Thyroid gland (tissue), 4 donors: ENCODE measurements around the gene HACL1. TPM values are rescaled to one million over a fixed set of nuclear protein-coding genes. Genes with fewer than 3 reads are reported as not detected.

Experiments
- DNase-seq, 2 donors: peaks; one replicate each; pipeline ENCODE4 v3.0.0-alpha.2; 2019
- H3K27ac ChIP-seq, 3 donors: fragments of 200-600 bp; sonication (generic); 1 replicate in 2 of 3; 2 replicates in 1 of 3; pipeline ENCODE4 v1.5.1; 2016 to 2019; ENCODE audit warnings: mild to moderate bottlenecking in 1 of 3, moderate library complexity in 1 of 3
- H3K27me3 ChIP-seq: fragments of 200-600 bp; sonication (generic); one replicate; pipeline ENCODE4 v1.5.1; 2019
- H3K36me3 ChIP-seq, 2 donors: fragments of 200-600 bp; sonication (generic); one replicate each; pipeline ENCODE4 v1.5.1; 2016 to 2019
- H3K4me1 ChIP-seq, 2 donors: fragments of 200-600 bp; sonication (generic); one replicate each; pipeline ENCODE4 v1.5.1; 2017 to 2019
- H3K4me3 ChIP-seq, 3 donors: fragments of 200-600 bp; sonication (generic); replicated peaks in 1 of 3; 1 replicate in 2 of 3; 2 replicates in 1 of 3; pipeline ENCODE4 v1.5.1; 2016; ENCODE audit warnings: mild to moderate bottlenecking in 1 of 3
- H3K9me3 ChIP-seq: fragments of 200-600 bp; sonication (generic); one replicate; pipeline ENCODE4 v1.5.1; 2017
- CTCF ChIP-seq, 6 experiments: fragments of 200-600 bp in 3 of 6; fragments of 450-650 bp in 3 of 6; sonication (generic) in 3 of 6; IDR thresholded peaks; one replicate each; pipeline ENCODE4 v1.5.1; 2016 to 2019; ENCODE audit warnings: antibody characterized with exemption in 6 of 6, mild to moderate bottlenecking in 2 of 6, inconsistent platforms in 1 of 6, moderate library complexity in 1 of 6
- POLR2A ChIP-seq, 2 donors: fragments of 450-650 bp; IDR thresholded peaks; one replicate each; pipeline ENCODE4 v1.6.1; 2017; ENCODE audit warnings: antibody characterized with exemption in 2 of 2, mild to moderate bottlenecking in 2 of 2, moderate library complexity in 1 of 2
- WGBS, 2 donors: methylation state at CpG; one replicate each; pipeline ENCODE4 v1.1.5; 2017; 5-methylcytosine and 5-hydroxymethylcytosine counted together
- intact Hi-C: fragments of 100-400 bp; cut with DNase I; formaldehyde crosslinking; loops from one replicate; pipeline ENCODE4 v1.15.1; 2023
- total RNA-seq, 4 donors: library from RNA; depleted of rRNA; stranded (reverse); fragments of >200 nt; gene quantifications; one replicate each; pipeline ENCODE4 v1.2.3, GENCODE V29; 2016

Gene HACL1
- total RNA-seq, 4 donors from 2014 or later, result 24.2 to 45.0 (median 37.7) TPM

- H3K4me1 ChIP-seq, result peaks cover 29 to 45% of the 10 kb centered on the region in 2 donors
- no peaks in the 10 kb centered on the region for H3K27me3 ChIP-seq
- no peaks in the 10 kb centered on the region for H3K36me3 ChIP-seq
- intact Hi-C loops, result loop anchor here (10.0 kb wide), 1 partner anchor 613 kb away; no protein-coding TSS in a partner anchor
- 92% methylated on average over 12 of the region's 12 CpGs for WGBS, 2 donors
- DNase-seq, result no peak
- no peak for TF ChIP-seq POLR2A (IDR thresholded peaks at IDR 0.05)
- no peak for TF ChIP-seq CTCF (IDR thresholded peaks at IDR 0.05)
- no peak overlapping the region for H3K27ac ChIP-seq
- no peaks in the 10 kb centered on the region for H3K9me3 ChIP-seq
- no peak overlapping the region for H3K4me3 ChIP-seq
Measured at GRCh38 chr3:15631426-15632211, 30.2 kb upstream of the HACL1 start.

GRCh38 chr3:15630646-15631350, 29.4 kb upstream of the HACL1 start:
- TF ChIP-seq CTCF (IDR thresholded peaks at IDR 0.05) (no peak), POLR2A (IDR thresholded peaks at IDR 0.05) (no peak)
- intact Hi-C loops, result loop anchor here (10.0 kb wide), 1 partner anchor 614 kb away; no protein-coding TSS in a partner anchor
- Histone ChIP-seq H3K9me3 (no peaks in the 10 kb centered on the region), H3K27ac (peak overlapping the region in 2 of 3 donors; percentile 29 to 40), H3K36me3 (no peaks in the 10 kb centered on the region), H3K4me1 (peaks cover 29 to 39% of the 10 kb centered on the region in 2 donors), H3K27me3 (no peaks in the 10 kb centered on the region), H3K4me3 (no peak overlapping the region)
- DNase-seq, result peak; percentile 26 to 35
- 15 to 21% methylated on average over 8 of the region's 8 CpGs for WGBS, 2 donors

GRCh38 chr3:15629860-15630597, 28.7 kb upstream of the HACL1 start:
- peak; percentile 57 to 63 for DNase-seq
- TF ChIP-seq CTCF (IDR thresholded peaks at IDR 0.05) (peak; percentile 27 to 93 (median 76)), POLR2A (IDR thresholded peaks at IDR 0.05) (no peak)
- H3K4me3 ChIP-seq, result no peak overlapping the region
- H3K9me3 ChIP-seq, result no peaks in the 10 kb centered on the region
- H3K36me3 ChIP-seq, result no peaks in the 10 kb centered on the region
- 45 to 47% methylated on average over 10 of the region's 10 CpGs for WGBS, 2 donors
- peak overlapping the region in 2 of 3 donors; percentile 29 to 40 for H3K27ac ChIP-seq
- no peaks in the 10 kb centered on the region for H3K27me3 ChIP-seq
- intact Hi-C loops, result loop anchor here (10.0 kb wide), 1 partner anchor 615 kb away; no protein-coding TSS in a partner anchor
- H3K4me1 ChIP-seq, result peaks cover 27 to 31% of the 10 kb centered on the region in 2 donors

GRCh38 chr3:15628967-15629366, 27.6 kb upstream of the HACL1 start:
- no peaks in the 10 kb centered on the region for H3K36me3 ChIP-seq
- peaks cover 18 to 21% of the 10 kb centered on the region in 2 donors for H3K4me1 ChIP-seq
- no peaks in the 10 kb centered on the region for H3K9me3 ChIP-seq
- intact Hi-C loops, result no loop called here
- H3K4me3 ChIP-seq, result no peak overlapping the region
- TF ChIP-seq POLR2A (IDR thresholded peaks at IDR 0.05) (no peak), CTCF (IDR thresholded peaks at IDR 0.05) (no peak)
- H3K27ac ChIP-seq, result no peak overlapping the region
- H3K27me3 ChIP-seq, result no peaks in the 10 kb centered on the region
- DNase-seq, result no peak
